ENCODE results near the gene SCG2.

DNA sequence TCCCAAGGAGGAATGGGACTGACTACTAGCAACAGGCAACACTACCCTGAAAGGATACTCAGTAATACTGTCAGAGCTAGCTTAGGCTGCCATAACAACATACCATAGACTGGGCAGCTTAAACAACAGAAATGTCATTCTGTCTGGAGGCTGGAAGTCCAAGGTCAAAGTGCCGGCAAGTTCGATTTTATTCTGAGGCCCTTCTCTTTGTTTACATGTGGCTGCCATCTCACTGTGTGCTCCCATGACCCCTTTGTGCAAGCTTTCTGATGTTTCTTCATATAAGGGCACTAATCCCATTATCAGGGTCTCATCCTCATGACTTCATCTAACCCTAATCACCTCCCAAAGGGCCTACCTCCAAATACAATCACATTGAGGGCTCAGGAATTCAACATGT, 30.7 kb upstream of the SCG2 start:
- TF ChIP-seq, protein P1, sequence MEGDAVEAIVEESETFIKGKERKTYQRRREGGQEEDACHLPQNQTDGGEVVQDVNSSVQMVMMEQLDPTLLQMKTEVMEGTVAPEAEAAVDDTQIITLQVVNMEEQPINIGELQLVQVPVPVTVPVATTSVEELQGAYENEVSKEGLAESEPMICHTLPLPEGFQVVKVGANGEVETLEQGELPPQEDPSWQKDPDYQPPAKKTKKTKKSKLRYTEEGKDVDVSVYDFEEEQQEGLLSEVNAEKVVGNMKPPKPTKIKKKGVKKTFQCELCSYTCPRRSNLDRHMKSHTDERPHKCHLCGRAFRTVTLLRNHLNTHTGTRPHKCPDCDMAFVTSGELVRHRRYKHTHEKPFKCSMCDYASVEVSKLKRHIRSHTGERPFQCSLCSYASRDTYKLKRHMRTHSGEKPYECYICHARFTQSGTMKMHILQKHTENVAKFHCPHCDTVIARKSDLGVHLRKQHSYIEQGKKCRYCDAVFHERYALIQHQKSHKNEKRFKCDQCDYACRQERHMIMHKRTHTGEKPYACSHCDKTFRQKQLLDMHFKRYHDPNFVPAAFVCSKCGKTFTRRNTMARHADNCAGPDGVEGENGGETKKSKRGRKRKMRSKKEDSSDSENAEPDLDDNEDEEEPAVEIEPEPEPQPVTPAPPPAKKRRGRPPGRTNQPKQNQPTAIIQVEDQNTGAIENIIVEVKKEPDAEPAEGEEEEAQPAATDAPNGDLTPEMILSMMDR (conservative IDR thresholded peaks at IDR 0.05; ENCODE audit: low read depth, low read length): no peak
- TF ChIP-seq, protein P2, sequence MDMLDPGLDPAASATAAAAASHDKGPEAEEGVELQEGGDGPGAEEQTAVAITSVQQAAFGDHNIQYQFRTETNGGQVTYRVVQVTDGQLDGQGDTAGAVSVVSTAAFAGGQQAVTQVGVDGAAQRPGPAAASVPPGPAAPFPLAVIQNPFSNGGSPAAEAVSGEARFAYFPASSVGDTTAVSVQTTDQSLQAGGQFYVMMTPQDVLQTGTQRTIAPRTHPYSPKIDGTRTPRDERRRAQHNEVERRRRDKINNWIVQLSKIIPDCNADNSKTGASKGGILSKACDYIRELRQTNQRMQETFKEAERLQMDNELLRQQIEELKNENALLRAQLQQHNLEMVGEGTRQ (IDR thresholded peaks at IDR 0.05; ENCODE audit: low read depth, low read length): no peak
- TF ChIP-seq POLR2A (IDR thresholded peaks at IDR 0.05; ENCODE audit: low read depth, low read length) (no peak), RFX5 (IDR thresholded peaks at IDR 0.05; ENCODE audit: low read depth, low read length) (no peak), RAD21 (IDR thresholded peaks at IDR 0.05; ENCODE audit: low read length) (no peak), BHLHE40 (IDR thresholded peaks at IDR 0.05; ENCODE audit: low read depth, low read length) (no peak), RCOR1 (IDR thresholded peaks at IDR 0.05; ENCODE audit: insufficient replicate concordance, low read length) (no peak)

Data from IMR-90 (cell line).